Cardiac ventricle fibroblast (primary cell): Measurements from ENCODE around the gene SERPINB2. TPM values are rescaled to one million over a fixed set of nuclear protein-coding genes. Genes with fewer than 3 reads are reported as not detected.

Experiments used
- total RNA-seq: library from RNA; depleted of rRNA; stranded (reverse); fragments of >200 nt; gene quantifications from 2 replicates; pipeline ENCODE4 v1.2.3, GENCODE V29; 2015

SERPINB2 gene, protein sequence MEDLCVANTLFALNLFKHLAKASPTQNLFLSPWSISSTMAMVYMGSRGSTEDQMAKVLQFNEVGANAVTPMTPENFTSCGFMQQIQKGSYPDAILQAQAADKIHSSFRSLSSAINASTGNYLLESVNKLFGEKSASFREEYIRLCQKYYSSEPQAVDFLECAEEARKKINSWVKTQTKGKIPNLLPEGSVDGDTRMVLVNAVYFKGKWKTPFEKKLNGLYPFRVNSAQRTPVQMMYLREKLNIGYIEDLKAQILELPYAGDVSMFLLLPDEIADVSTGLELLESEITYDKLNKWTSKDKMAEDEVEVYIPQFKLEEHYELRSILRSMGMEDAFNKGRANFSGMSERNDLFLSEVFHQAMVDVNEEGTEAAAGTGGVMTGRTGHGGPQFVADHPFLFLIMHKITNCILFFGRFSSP
- not detected in 2 replicates for total RNA-seq

DNA sequence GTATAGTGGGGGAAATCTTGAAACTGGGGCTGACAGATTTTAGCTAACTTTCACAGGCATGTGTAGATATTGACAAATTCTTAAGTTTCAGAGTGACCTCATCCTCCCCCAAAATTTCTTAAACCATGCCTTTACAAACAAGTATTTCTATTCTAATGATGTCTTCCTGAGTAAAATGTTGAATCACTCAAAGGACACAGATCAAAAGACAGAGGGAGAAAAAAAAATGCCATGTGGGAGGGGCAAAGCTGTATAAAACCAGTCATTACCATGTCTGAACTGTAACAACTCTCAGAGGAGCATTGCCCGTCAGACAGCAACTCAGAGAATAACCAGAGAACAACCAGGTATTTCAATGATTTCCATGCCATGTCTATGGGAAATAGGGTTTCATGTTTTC, at the start of gene SERPINB2:
Gene SERPINB2, plus strand, starts transcription at position 282 of the 400 bp plus-strand sequence. CDS start 3,740 bp downstream, outside the sequence.

DNA sequence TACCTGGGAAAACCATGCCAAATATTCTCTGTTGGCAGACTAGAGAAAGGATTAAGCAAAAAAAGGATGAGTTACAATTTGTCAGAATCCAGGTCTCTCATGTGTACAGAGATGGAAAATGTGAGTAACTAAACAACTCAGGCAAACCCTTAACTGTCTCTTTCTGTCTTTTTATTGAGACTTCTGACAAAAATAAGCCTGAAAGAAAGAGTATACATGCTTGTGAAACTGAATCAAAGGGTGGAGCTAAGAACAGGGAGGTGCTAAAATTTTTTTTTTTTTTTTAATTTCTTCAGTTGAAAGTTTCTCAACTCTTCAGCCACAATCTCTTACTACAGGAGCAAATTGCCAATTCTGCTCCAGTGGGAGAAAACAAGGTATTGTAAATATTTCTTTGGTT, 20.2 kb downstream of the SERPINB2 start, which contains the start of gene SERPINB10:
Gene SERPINB10, plus strand, starts transcription at position 295 of the 400 bp plus-strand sequence. CDS start 7,553 bp downstream, outside the sequence.

DNA sequence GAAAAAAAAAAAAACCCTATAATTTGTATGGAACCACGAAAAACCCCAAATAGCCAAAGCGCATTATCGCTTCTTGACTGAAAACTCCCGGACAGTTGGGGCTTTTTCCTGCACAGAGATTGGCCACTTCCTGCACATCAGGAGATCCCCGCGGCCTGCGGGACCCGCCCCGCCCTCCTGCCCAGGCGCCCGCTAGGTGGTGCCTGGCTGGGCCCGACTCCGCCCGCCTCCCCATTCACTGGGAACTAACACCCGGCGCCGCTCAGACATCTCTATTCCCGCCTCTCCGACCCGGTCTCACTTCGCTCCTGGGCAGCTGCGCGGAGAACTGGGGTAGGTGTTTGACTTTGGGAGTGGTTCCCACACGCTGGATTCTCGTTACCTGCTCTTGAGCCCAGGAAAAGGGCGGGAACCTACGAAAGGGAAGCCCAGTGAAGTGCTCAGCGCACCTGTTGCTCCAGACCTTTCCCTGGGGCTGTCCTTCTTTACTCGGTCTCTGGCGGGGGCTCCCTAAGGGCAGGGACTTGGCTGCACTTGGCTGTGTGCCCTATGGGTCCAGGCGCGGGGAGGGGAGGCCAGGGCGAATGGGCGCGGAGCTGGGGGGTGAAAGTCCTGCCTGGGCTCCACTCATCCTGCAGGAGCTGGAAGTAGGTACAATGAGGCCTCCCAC, 61.7 kb downstream of the SERPINB2 start, which contains the start of gene HMSD:
Gene HMSD, plus strand, starts transcription at position 234 of the 670 bp plus-strand sequence. CDS start 4,155 bp downstream, outside the sequence.

Other genes with a start within 250 kb of the SERPINB2 start
- gene SERPINB4, start 243.4 kb upstream of the SERPINB2 start, total RNA-seq, result 1.1 TPM in 1 of 2 replicates, not detected in the other
- not detected in 2 replicates for gene SERPINB3, start 225.8 kb upstream of the SERPINB2 start, total RNA-seq
- not detected in 2 replicates for gene SERPINB11, start 184.7 kb upstream of the SERPINB2 start, total RNA-seq
- gene SERPINB7, start 112.3 kb upstream of the SERPINB2 start, total RNA-seq, result 2.2 TPM in 1 of 2 replicates, not detected in the other
- not detected in 2 replicates for gene SERPINB10, start 20.3 kb downstream of the SERPINB2 start, total RNA-seq
- not detected in 2 replicates for gene HMSD, start 61.6 kb downstream of the SERPINB2 start, total RNA-seq
- 2.1 and 6.9 TPM in 2 replicates for gene SERPINB8, start 82.4 kb downstream of the SERPINB2 start, total RNA-seq